H1 (cell line): ENCODE results near the gene GID4. TPM values are rescaled to one million over a fixed set of nuclear protein-coding genes. Genes with fewer than 3 reads are reported as not detected.

ENCODE experiments used
- CTCF ChIA-PET: fragments of 300-600 bp; sonication (Branson Sonifier 250); formaldehyde crosslinking; loops from one replicate; lab custom pipeline; 2021; ENCODE audit not compliant: partially characterized antibody; lab: Charles Lee
- POLR2A ChIA-PET: fragments of 300-600 bp; sonication (Branson Sonifier 250); formaldehyde crosslinking; loops from one replicate; lab custom pipeline; 2021; ENCODE audit warnings: inconsistent platforms; ENCODE audit not compliant: partially characterized antibody; lab: Charles Lee
- DNase-seq, 2 experiments: peaks; one replicate each; pipeline versions ENCODE4 v3.0.0 to v3.0.0-alpha.2; 2010 to 2022; ENCODE audit warnings: low spot score in 2 of 2, low read depth in 1 of 2, mixed read lengths in 1 of 2
- FAIRE-seq: peaks from 2 replicates; lab custom pipeline; 2011; peaks lifted over from hg19 to GRCh38; lab: Jason Lieb, UNC
- H2AFZ ChIP-seq: 2 replicates; pipeline ENCODE4 v1.8.1; 2012; ENCODE audit warnings: low read length, inconsistent platforms
- H2AK5ac ChIP-seq: 2 replicates; pipeline ENCODE4 v1.6.1; 2013; ENCODE audit warnings: low read depth, low read length
- H2BK120ac ChIP-seq: replicated peaks from 2 replicates; pipeline ENCODE3; 2013; ENCODE audit warnings: low read depth, low read length, inconsistent platforms
- H2BK12ac ChIP-seq: 2 replicates; pipeline ENCODE4 v1.6.1; 2013; ENCODE audit warnings: low read depth, low read length
- H2BK15ac ChIP-seq: 2 replicates; pipeline ENCODE4 v1.6.1; 2013; ENCODE audit warnings: low read length
- H2BK20ac ChIP-seq: 2 replicates; pipeline ENCODE4 v1.6.1; 2013; ENCODE audit warnings: low read length
- H2BK5ac ChIP-seq: 2 replicates; pipeline ENCODE4 v1.6.1; 2013; ENCODE audit warnings: low read depth, low read length
- H3K14ac ChIP-seq: 2 replicates; pipeline ENCODE4 v1.6.1; 2013; ENCODE audit warnings: inconsistent platforms; ENCODE audit not compliant: insufficient read length
- H3K18ac ChIP-seq: 2 replicates; pipeline ENCODE4 v1.6.1; 2013; ENCODE audit warnings: low read length; ENCODE audit errors: extremely low read depth
- H3K23ac ChIP-seq: 2 replicates; pipeline ENCODE4 v1.6.1; 2013; ENCODE audit warnings: inconsistent platforms; ENCODE audit not compliant: insufficient read length
- H3K23me2 ChIP-seq: 2 replicates; pipeline ENCODE4 v1.6.1; 2013; ENCODE audit warnings: low read depth, low read length
- H3K27ac ChIP-seq: 2 replicates; pipeline ENCODE4 v1.6.1; 2011; ENCODE audit warnings: low read depth, low read length, inconsistent platforms
- H3K27me3 ChIP-seq, 4 experiments: replicated peaks in 1 of 4; 1 replicate in 1 of 4; 2 replicates in 3 of 4; pipeline versions ENCODE4 v1.6.1 to v1.8.1; 2011 to 2013; ENCODE audit warnings: low read length in 3 of 4, mild to moderate bottlenecking in 3 of 4, inconsistent platforms in 2 of 4, mixed read lengths in 2 of 4, moderate library complexity in 1 of 4; ENCODE audit not compliant: control insufficient read depth in 3 of 4, insufficient read depth in 3 of 4; ENCODE audit errors: extremely low read depth in 1 of 4
- H3K36me3 ChIP-seq, 4 experiments: 2 replicates each; pipeline versions ENCODE4 v1.6.1 to v1.8.1; 2011 to 2013; ENCODE audit warnings: mild to moderate bottlenecking in 4 of 4, low read length in 3 of 4, moderate library complexity in 2 of 4, control low read depth in 1 of 4, inconsistent platforms in 1 of 4; ENCODE audit not compliant: insufficient read depth in 4 of 4, control insufficient read depth in 2 of 4
- H3K4ac ChIP-seq: replicated peaks from 2 replicates; pipeline ENCODE3; 2013; ENCODE audit warnings: low read length, low read depth, mixed read lengths, inconsistent platforms; ENCODE audit not compliant: insufficient read length
- H3K4me1 ChIP-seq, 4 experiments: replicated peaks in 1 of 4; 1 replicate in 1 of 4; 2 replicates in 3 of 4; pipeline versions ENCODE4 v1.6.1 to v1.8.1; 2011 to 2013; ENCODE audit warnings: low read length in 3 of 4, inconsistent platforms in 2 of 4, mixed read lengths in 1 of 4; ENCODE audit not compliant: insufficient read depth in 4 of 4, control insufficient read depth in 3 of 4
- H3K4me2 ChIP-seq, 2 experiments: 2 replicates each; pipeline versions ENCODE4 v1.6.1 to v1.8.1; 2011 to 2013; ENCODE audit warnings: low read depth in 2 of 2, low read length in 2 of 2, control low read depth in 1 of 2, inconsistent platforms in 1 of 2, mild to moderate bottlenecking in 1 of 2; ENCODE audit not compliant: insufficient read depth in 1 of 2
- H3K4me3 ChIP-seq, 4 experiments: fragments of 200-600, 300-600 bp in 1 of 4; sonication (generic), shearing (Covaris generic), sonication (Bioruptor Twin) in 1 of 4; 2 replicates each; pipeline versions ENCODE4 v1.5.1 to v1.8.1; 2011 to 2016; ENCODE audit warnings: low read length in 4 of 4, low read depth in 3 of 4, control low read depth in 2 of 4, inconsistent platforms in 2 of 4, mild to moderate bottlenecking in 2 of 4, mixed read lengths in 1 of 4, moderate library complexity in 1 of 4; ENCODE audit not compliant: insufficient read depth in 2 of 4; ENCODE audit errors: extremely low read depth in 1 of 4
- H3K56ac ChIP-seq: replicated peaks from 2 replicates; pipeline ENCODE3; 2013; ENCODE audit warnings: low read depth, mild to moderate bottlenecking, mixed read lengths, low read length, inconsistent platforms; ENCODE audit not compliant: insufficient read length
- H3K79me1 ChIP-seq: 2 replicates; pipeline ENCODE4 v1.6.1; 2013; ENCODE audit warnings: low read depth, low read length, control low read depth
- H3K79me2 ChIP-seq, 2 experiments: 2 replicates each; pipeline versions ENCODE4 v1.6.1 to v1.8.1; 2012 to 2013; ENCODE audit warnings: low read length in 2 of 2, mild to moderate bottlenecking in 2 of 2, inconsistent platforms in 1 of 2; ENCODE audit not compliant: insufficient read depth in 2 of 2, control insufficient read depth in 1 of 2
- H3K9ac ChIP-seq, 4 experiments: replicated peaks in 1 of 4; 1 replicate in 1 of 4; 2 replicates in 3 of 4; pipeline versions ENCODE4 v1.6.1 to v1.8.1; 2011 to 2013; ENCODE audit warnings: low read depth in 3 of 4, low read length in 3 of 4, control low read depth in 2 of 4, mild to moderate bottlenecking in 2 of 4, moderate library complexity in 2 of 4, inconsistent platforms in 1 of 4; ENCODE audit errors: extremely low read depth in 1 of 4
- H3K9me3 ChIP-seq, 2 experiments: 2 replicates each; pipeline versions ENCODE4 v1.6.1 to v1.8.1; 2012 to 2013; ENCODE audit warnings: mild to moderate bottlenecking in 2 of 2, moderate library complexity in 2 of 2, control low read depth in 1 of 2, inconsistent platforms in 1 of 2, low read depth in 1 of 2, low read length in 1 of 2, mixed read lengths in 1 of 2; ENCODE audit not compliant: insufficient read depth in 2 of 2
- H4K20me1 ChIP-seq, 2 experiments: replicated peaks in 1 of 2; 2 replicates each; pipeline versions ENCODE3 to v1.8.1; 2011 to 2013; ENCODE audit warnings: inconsistent platforms in 2 of 2, low read length in 2 of 2, mild to moderate bottlenecking in 1 of 2; ENCODE audit not compliant: insufficient read depth in 2 of 2, control insufficient read depth in 1 of 2
- H4K5ac ChIP-seq: 2 replicates; pipeline ENCODE4 v1.6.1; 2013; ENCODE audit warnings: low read length, low read depth, mixed read lengths, inconsistent platforms; ENCODE audit not compliant: insufficient read length
- H4K8ac ChIP-seq: 2 replicates; pipeline ENCODE4 v1.8.0; 2013; ENCODE audit warnings: mild to moderate bottlenecking, moderate library complexity, low read length, inconsistent platforms; ENCODE audit not compliant: insufficient read depth; ENCODE audit errors: extremely low read depth
- H4K91ac ChIP-seq: replicated peaks from 2 replicates; pipeline ENCODE3; 2013; ENCODE audit warnings: low read length, mixed read lengths, inconsistent platforms; ENCODE audit not compliant: insufficient read length
- CBX5 ChIP-seq: fragments of 300-800, 300-1000 bp; sonication (generic); IDR thresholded peaks from 2 replicates; pipeline ENCODE4 v1.7.1; 2016; ENCODE audit warnings: antibody characterized with exemption, low read length, low read depth
- CHD1 ChIP-seq: IDR thresholded peaks from 2 replicates; pipeline ENCODE4 v1.6.1; 2012; ENCODE audit warnings: low read depth, low read length, improper control_type of control experiment
- EP300 ChIP-seq, 2 experiments: IDR thresholded peaks; 1 replicate in 1 of 2; 2 replicates in 1 of 2; pipeline ENCODE4 v1.6.1; 2011 to 2012; ENCODE audit warnings: low read depth in 2 of 2, low read length in 2 of 2, mild to moderate bottlenecking in 2 of 2, borderline replicate concordance in 1 of 2, inconsistent platforms in 1 of 2, moderate library complexity in 1 of 2
- YY1 ChIP-seq: IDR thresholded peaks from 2 replicates; pipeline ENCODE4 v1.6.1; 2011; ENCODE audit warnings: low read depth, mild to moderate bottlenecking, low read length
- ZNF274 ChIP-seq: IDR thresholded peaks from 2 replicates; pipeline ENCODE4 v1.7.0; 2012; ENCODE audit warnings: low read length, borderline replicate concordance; ENCODE audit errors: extremely low read depth
- WGBS, 2 experiments: shearing (Covaris generic) in 1 of 2; methylation state at CpG; one replicate each; pipeline versions ENCODE4 v1.1.6 to v1.1.7; 2013 to 2015; ENCODE audit warnings: low lambda C conversion rate in 2 of 2, mixed read lengths in 2 of 2, inconsistent platforms in 1 of 2, low coverage in 1 of 2, missing lambda C conversion rate in 1 of 2; ENCODE audit not compliant: insufficient replicate concordance in 2 of 2, insufficient coverage in 1 of 2, insufficient read length in 1 of 2; ENCODE audit errors: extremely low coverage in 1 of 2, missing lambda C conversion rate in 1 of 2; 5-methylcytosine and 5-hydroxymethylcytosine counted together
- polyA plus RNA-seq, 7 experiments: library from polyadenylated mRNA; depleted of rRNA in 3 of 7; stranded (reverse) in 5 of 7; unstranded in 2 of 7; fragments of >200 nt in 5 of 7; fragments of 200-250 nt in 2 of 7; gene quantifications; 1 replicate in 5 of 7; 2 replicates in 1 of 7; 4 replicates in 1 of 7; pipeline versions ENCODE4 v1.2.1 to v1.2.3, GENCODE V29; 2011 to 2013; ENCODE audit warnings: missing spikeins in 2 of 7, mixed read lengths in 2 of 7
- total RNA-seq: library from RNA; stranded (reverse); fragmentation: NEBNext Ultra II Directional; extraction: Animal tissue kit (Norgen Biotek cat#: 25700); gene quantifications from 2 replicates; pipeline ENCODE4 v1.2.1, GENCODE V29; 2021
- TF ChIP-seq, protein P1 (sequence below): IDR thresholded peaks from 2 replicates; pipeline ENCODE4 v1.6.1; 2011; ENCODE audit warnings: low read depth, mild to moderate bottlenecking, low read length; ENCODE audit not compliant: insufficient read depth

The GID4 gene
- total and polyA plus RNA-seq, 2 of the 8 experiments (the other 6 are each of a cell fraction or from before 2014, with no cell fraction given): 5.6 to 15.0 TPM

DNA sequence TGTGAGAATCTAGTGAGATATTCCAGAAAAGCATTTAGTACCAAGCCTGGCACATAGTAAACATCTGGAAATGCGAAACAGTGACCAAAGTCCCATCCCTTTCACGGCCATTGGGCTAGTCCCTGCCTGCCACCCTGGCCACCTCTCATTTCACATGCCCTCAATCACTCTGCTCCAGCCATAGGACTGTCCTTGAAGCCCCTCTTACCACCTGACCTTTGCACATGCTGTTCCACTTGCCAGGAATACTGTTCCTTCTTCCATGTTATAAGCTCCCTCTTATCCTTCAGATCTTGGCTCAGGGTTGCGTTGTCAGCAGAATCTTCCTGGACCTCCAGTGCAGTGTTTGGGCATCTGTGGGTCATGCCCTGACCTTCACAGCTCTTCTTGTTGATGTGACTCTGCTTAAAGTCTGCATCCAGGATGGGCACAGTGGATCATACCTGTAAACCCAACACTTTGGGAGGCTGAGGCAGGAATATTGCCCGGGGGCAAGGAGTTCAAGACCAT lies 71.5 kb downstream of the GID4 start:
- no peak overlapping the region for H2BK20ac ChIP-seq
- no peaks in the 10 kb centered on the region for H3K79me1 ChIP-seq
- no peak for FAIRE-seq
- no peak overlapping the region for H3K4ac ChIP-seq
- H3K4me1 ChIP-seq: peaks cover 0 to 7% (median 3%) of the 10 kb centered on the region in 4 experiments; a peak in 3 of 7 replicates
- no peak overlapping the region for H3K23ac ChIP-seq
- no peak overlapping the region for H2BK5ac ChIP-seq
- H3K18ac ChIP-seq: no peak overlapping the region
- H3K36me3 ChIP-seq: peaks cover 0 to 10% (median 3%) of the 10 kb centered on the region in 4 experiments; a peak in 2 of 8 replicates
- H3K79me2 ChIP-seq: no peaks in the 10 kb centered on the region
- no peak overlapping the region for H3K56ac ChIP-seq
- H2BK120ac ChIP-seq: no peak overlapping the region
- H4K20me1 ChIP-seq: peaks cover 0 to 6% of the 10 kb centered on the region in 2 experiments
- no peak overlapping the region for H3K27ac ChIP-seq
- no peak overlapping the region for H2BK12ac ChIP-seq
- H4K91ac ChIP-seq: no peak overlapping the region
- H3K27me3 ChIP-seq: no peaks in the 10 kb centered on the region
- no peak overlapping the region for H2AK5ac ChIP-seq
- ChIA-PET CTCF (interaction anchor here (0.8 to 1.6 kb wide), 5 partner anchors 13 to 43 kb away, joined by 3 to 4 read pairs (median 3); no protein-coding TSS in a partner anchor), POLR2A (interaction anchor here (1.1 to 5.4 kb wide), 10 partner anchors 9 to 71 kb away, joined by 3 to 34 read pairs (median 4); partner anchors contain the start of gene DRG2)
- H3K23me2 ChIP-seq: no peaks in the 10 kb centered on the region
- H3K4me2 ChIP-seq: no peak overlapping the region
- H2BK15ac ChIP-seq: no peak overlapping the region
- H4K8ac ChIP-seq: no peak overlapping the region
- H3K9ac ChIP-seq: no peak overlapping the region
- no peak for DNase-seq
- no peak overlapping the region for H3K14ac ChIP-seq
- H2AFZ ChIP-seq: no peak overlapping the region
- 88% methylated on average over 4 of the region's 4 CpGs; no CpG with 5 or more reads in 1 of the 2 experiments for WGBS, 2 experiments
- H3K4me3 ChIP-seq: no peak overlapping the region
- no peak overlapping the region for H4K5ac ChIP-seq
- no peaks in the 10 kb centered on the region for H3K9me3 ChIP-seq
- TF ChIP-seq ZNF274 (no peak), EP300 (IDR thresholded peaks at IDR 0.05; ENCODE audit: borderline replicate concordance in 1 of 2, low read depth in 2 of 2, low read length in 2 of 2) (no peak), CHD1 (no peak), YY1 (no peak), CBX5 (no peak)
- TF ChIP-seq, protein P1, sequence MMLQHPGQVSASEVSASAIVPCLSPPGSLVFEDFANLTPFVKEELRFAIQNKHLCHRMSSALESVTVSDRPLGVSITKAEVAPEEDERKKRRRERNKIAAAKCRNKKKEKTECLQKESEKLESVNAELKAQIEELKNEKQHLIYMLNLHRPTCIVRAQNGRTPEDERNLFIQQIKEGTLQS: no peak
